ENCODE data around the gene PMM2.

Gene PMM2

GRCh38 chr16:8877894-8878522 lies 80.4 kb downstream of the PMM2 start:
- TF ChIP-seq, protein P1, sequence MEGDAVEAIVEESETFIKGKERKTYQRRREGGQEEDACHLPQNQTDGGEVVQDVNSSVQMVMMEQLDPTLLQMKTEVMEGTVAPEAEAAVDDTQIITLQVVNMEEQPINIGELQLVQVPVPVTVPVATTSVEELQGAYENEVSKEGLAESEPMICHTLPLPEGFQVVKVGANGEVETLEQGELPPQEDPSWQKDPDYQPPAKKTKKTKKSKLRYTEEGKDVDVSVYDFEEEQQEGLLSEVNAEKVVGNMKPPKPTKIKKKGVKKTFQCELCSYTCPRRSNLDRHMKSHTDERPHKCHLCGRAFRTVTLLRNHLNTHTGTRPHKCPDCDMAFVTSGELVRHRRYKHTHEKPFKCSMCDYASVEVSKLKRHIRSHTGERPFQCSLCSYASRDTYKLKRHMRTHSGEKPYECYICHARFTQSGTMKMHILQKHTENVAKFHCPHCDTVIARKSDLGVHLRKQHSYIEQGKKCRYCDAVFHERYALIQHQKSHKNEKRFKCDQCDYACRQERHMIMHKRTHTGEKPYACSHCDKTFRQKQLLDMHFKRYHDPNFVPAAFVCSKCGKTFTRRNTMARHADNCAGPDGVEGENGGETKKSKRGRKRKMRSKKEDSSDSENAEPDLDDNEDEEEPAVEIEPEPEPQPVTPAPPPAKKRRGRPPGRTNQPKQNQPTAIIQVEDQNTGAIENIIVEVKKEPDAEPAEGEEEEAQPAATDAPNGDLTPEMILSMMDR (IDR thresholded peaks at IDR 0.05; ENCODE audit: insufficient read depth, low read depth, low read length, missing control alignments), result no peak
- no peak for DNase-seq (ENCODE audit: low read depth)
- H3K4me3 ChIP-seq (ENCODE audit: low read depth, low read length), result no peak overlapping the region

DNA sequence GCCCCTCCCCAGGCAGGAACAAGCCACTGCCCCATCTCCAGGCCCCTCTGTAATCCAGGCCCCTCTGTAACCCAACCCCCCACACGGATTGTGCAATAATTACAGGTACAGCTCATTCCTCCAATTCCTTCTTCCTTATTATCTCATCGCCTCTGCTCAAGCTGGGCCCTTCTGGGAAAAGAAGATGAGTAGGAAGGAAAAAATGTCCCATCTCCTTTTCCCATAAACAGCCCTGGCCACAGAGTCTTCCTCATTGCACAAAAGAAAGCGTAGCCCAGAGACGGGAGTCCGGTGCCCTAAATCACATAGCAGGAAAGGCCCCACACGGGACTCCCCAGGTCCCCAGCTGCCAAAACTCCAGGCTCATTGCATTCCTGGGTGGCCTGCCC lies 80.9 kb downstream of the PMM2 start:
- TF ChIP-seq, protein P1 (IDR thresholded peaks at IDR 0.05; ENCODE audit: insufficient read depth, low read depth, low read length, missing control alignments), result no peak
- no peak for DNase-seq (ENCODE audit: low read depth)
- no peak overlapping the region for H3K4me3 ChIP-seq (ENCODE audit: low read depth, low read length)

- no peak for DNase-seq (ENCODE audit: low read depth)
- H3K4me3 ChIP-seq (ENCODE audit: low read depth, low read length), result no peak overlapping the region
- TF ChIP-seq, protein P1 (IDR thresholded peaks at IDR 0.05; ENCODE audit: insufficient read depth, low read depth, low read length, missing control alignments), result no peak
Measured at GRCh38 chr16:8880839-8881510, 83.3 kb downstream of the PMM2 start.

DNA sequence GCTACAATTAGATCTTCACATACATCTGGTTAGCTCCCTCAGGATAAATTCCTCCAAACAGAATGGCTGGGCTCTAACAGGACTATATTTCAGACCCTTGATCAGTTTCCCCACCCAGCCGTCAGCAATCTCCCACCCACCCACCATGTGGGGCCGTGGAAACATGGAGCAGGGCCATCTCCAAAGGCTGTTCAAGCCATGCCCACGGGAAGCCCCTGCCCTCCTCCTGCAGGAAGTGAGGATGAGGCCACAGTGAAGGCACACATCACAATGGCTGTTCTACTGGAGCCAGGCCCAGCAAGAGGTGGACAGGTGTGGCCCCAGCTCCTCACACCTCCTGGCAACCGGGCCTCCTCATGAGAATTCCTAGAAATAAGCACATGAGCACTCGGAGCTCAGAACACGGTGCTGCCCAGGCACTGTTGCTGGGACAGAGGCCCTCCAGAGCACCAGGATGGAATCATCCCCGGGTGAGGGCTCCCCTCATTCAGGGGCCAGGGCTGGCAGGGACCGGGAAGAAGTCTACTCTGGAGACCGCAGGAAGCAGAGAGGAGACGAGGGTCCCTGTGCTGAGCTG lies 84.5 kb downstream of the PMM2 start, which contains the start of gene LITAFD:
Gene LITAFD (plus strand): TSS at position 311 of the 577 bp plus-strand sequence. CDS start 2,005 bp downstream, outside the sequence.
- TF ChIP-seq, protein P1 (IDR thresholded peaks at IDR 0.05; ENCODE audit: insufficient read depth, low read depth, low read length, missing control alignments), result no peak
- H3K4me3 ChIP-seq (ENCODE audit: low read depth, low read length), result no peak within 1 kb of the TSS
- DNase-seq (ENCODE audit: low read depth), result no peak

DNA sequence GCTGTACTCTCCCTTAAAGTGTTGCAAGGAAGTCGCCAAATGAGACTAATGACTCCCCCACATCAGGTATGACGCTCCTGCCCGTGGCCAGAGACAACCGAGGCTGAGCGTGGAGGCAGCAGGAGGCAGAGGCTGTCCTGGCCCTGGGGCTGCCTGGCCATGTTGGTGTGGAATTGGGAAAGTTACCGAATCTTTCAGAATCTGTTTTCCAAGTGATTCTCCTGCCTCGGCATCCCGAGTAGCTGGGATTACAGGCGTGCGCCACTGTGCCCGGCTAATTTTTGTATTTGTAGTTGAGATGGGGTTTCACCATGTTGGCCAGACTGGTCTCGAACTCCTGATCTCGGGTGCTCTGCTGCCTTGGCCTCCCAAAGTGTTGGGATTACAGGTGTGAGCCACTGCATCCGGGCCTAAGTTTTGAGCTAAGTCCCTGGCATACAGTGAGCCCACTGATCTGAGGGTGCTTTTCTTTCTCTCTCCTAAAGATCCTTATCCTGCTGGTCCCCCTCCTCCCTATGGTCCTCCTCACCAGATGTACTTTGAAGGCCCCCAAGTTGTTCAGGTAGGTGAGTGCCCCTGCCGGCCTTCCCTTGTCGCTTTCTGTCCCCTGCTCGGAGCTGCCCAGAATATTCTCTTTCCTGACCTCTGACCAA lies 85.2 kb downstream of the PMM2 start:
- no peak overlapping the region for H3K4me3 ChIP-seq (ENCODE audit: low read depth, low read length)
- DNase-seq (ENCODE audit: low read depth), result no peak
- TF ChIP-seq, protein P1 (IDR thresholded peaks at IDR 0.05; ENCODE audit: insufficient read depth, low read depth, low read length, missing control alignments), result no peak

- TF ChIP-seq, protein P1 (IDR thresholded peaks at IDR 0.05; ENCODE audit: insufficient read depth, low read depth, low read length, missing control alignments), result no peak
- H3K4me3 ChIP-seq (ENCODE audit: low read depth, low read length), result no peak overlapping the region
- no peak for DNase-seq (ENCODE audit: low read depth)
Measured at GRCh38 chr16:8885674-8886592, 88.3 kb downstream of the PMM2 start.

Measured in GM12865 (cell line).